KMS-11 (cell line): ENCODE data around the gene FAM227A.

Source experiments
- H2AFZ ChIP-seq: fragments of 200-600 bp; sonication (generic); 2 replicates; pipeline ENCODE4 v1.6.1; 2016; ENCODE audit warnings: antibody characterized with exemption, mixed run types, low read depth
- H3K27ac ChIP-seq: fragments of 200-600 bp; sonication (generic); 2 replicates; pipeline ENCODE4 v1.6.1; 2016; ENCODE audit warnings: mild to moderate bottlenecking, mixed run types
- H3K27me3 ChIP-seq: fragments of 200-600 bp; sonication (generic); 2 replicates; pipeline ENCODE4 v1.6.1; 2017; ENCODE audit warnings: mild to moderate bottlenecking, low read depth, mixed run types, moderate library complexity; ENCODE audit not compliant: insufficient read depth
- H3K36me3 ChIP-seq: fragments of 200-600 bp; sonication (generic); 2 replicates; pipeline ENCODE4 v1.6.1; 2017; ENCODE audit warnings: mild to moderate bottlenecking, mixed run types; ENCODE audit not compliant: insufficient read depth
- H3K4me1 ChIP-seq: fragments of 200-600 bp; sonication (generic); 2 replicates; pipeline ENCODE4 v1.6.1; 2016; ENCODE audit warnings: mild to moderate bottlenecking, low read depth, mixed run types; ENCODE audit not compliant: poor library complexity, severe bottlenecking
- H3K4me2 ChIP-seq: fragments of 200-600 bp; sonication (generic); 2 replicates; pipeline ENCODE4 v1.7.0; 2016; ENCODE audit warnings: mild to moderate bottlenecking, mixed run types
- H3K4me3 ChIP-seq: fragments of 200-600 bp; sonication (generic); IDR thresholded peaks from 2 replicates; pipeline ENCODE4 v1.6.1; 2017; ENCODE audit warnings: low read depth, low read length, mixed read lengths; ENCODE audit not compliant: insufficient read depth
- H3K79me2 ChIP-seq: fragments of 200-600 bp; sonication (generic); 2 replicates; pipeline ENCODE4 v1.6.1; 2016; ENCODE audit warnings: low read depth, mixed run types; ENCODE audit not compliant: insufficient read depth
- H3K9ac ChIP-seq: fragments of 200-600 bp; sonication (generic); 2 replicates; pipeline ENCODE4 v1.6.1; 2016; ENCODE audit warnings: mild to moderate bottlenecking, mixed run types
- H4K20me1 ChIP-seq: fragments of 200-600 bp; sonication (generic); 2 replicates; pipeline ENCODE4 v1.6.1; 2016; ENCODE audit warnings: mild to moderate bottlenecking, mixed run types; ENCODE audit not compliant: insufficient read depth
- TF ChIP-seq, protein P1 (sequence below): fragments of 200-600 bp; sonication (generic); conservative IDR thresholded peaks from 2 replicates; pipeline ENCODE4 v1.6.1; 2017; ENCODE audit warnings: low read depth, mild to moderate bottlenecking, antibody characterized with exemption, low read length, moderate library complexity, mixed read lengths

FAM227A gene

DNA sequence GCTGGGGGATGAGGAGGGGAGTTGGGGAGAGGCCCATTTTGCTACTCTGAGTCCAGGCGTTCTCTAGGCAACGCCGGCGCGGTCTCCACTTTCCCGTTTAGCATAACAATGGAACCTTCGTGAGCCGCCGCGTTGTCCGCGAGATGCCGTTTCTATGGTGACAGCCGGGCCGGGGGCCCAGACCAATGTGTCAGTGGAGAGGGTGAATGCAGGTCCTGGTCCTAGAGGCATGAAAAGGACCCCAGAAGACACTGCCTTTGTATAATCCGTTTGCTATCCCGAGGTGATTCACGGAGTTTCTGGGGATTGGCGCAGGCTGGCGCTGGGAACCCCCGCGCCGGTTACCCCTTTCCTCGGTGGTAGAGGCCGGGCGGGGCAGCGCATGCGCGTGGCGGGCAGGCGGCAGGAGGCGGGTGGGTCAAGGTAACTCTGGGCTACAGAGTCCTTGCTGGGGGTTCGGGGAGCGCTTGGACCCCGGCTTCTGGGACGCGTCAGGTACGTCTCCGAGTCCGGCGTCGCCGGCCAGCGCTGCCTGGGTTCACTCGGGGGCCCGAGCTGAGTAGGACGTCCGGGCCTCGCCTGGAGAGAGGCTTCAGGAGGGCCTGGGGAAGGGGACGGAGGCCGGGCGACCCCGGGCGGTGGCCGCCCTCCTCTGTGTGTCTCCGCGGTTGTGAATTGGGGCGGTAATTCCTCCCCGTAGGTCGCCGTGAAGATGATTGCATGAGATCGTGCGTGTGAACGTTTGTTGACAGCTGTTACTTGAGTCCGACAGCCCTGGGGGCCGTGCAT, at the start of gene FAM227A, which contains the start of gene CBY1:
Gene FAM227A (minus strand): TSS at position 137 of the 789 bp plus-strand sequence. CDS start 6,224 bp downstream, outside the sequence.
Gene CBY1 (plus strand): TSS at position 383 of the 789 bp plus-strand sequence. CDS start 11,417 bp downstream, outside the sequence.
- Histone ChIP-seq H2AFZ (peak within 1 kb of the TSS; percentile 86), H3K36me3 (no peaks in the 10 kb centered on the region), H3K27ac (peak within 1 kb of the TSS; percentile 83)

DNA sequence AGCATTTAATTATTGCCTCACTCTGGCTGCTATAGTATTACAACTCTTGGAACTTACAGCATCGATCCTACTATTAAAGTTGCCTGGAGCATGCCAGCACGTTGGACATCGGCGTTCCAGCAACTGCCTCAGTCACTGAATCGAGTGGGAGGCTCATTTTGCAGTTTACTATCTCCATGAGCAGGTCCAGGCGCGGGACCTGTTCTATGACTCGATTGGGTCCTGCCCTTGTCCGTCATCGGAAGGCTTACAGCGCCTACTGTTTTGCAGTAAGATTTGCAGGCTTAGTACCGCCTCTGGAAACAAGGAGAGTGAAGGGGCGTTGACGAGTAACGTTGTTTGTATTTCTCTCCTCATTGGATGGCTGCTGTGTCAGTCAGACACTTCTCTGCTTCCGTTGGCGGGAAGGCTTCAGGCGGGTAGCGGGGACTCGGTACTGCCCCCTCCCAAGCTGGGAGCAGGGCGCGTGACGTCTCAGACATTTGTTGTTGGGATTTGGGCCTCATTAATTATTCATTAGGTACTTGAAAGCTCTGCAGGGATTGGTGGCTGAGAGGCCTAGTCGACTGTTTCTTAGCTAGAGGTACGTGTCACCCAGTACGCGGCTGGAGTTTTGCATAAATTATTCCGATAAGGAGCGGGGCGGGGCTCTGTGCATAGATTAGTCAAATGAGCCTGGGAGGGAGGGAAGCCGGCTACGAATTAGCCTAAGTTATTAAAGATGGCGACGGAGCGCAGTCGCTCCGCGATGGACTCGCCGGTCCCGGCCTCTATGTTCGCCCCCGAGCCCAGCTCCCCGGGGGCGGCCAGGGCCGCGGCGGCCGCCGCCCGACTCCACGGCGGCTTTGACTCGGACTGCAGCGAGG, 49.3 kb upstream of the FAM227A start, which contains the start of gene GTPBP1:
Gene GTPBP1 (plus strand): TSS at position 710 of the 866 bp plus-strand sequence. CDS start 12 bp downstream, at position 722.
- no peaks in the 10 kb centered on the region for H3K27me3 ChIP-seq
- H3K79me2 ChIP-seq: peaks cover 44% of the 10 kb centered on the region
- H4K20me1 ChIP-seq: no peaks in the 10 kb centered on the region; the same call in 1 of the 2 replicates
- H3K4me2 ChIP-seq: peak within 1 kb of the TSS; percentile 97
- peak within 1 kb of the TSS; percentile 93 for H3K27ac ChIP-seq
- peak within 1 kb of the TSS; percentile 48 for H3K4me3 ChIP-seq
- TF ChIP-seq, protein P1, sequence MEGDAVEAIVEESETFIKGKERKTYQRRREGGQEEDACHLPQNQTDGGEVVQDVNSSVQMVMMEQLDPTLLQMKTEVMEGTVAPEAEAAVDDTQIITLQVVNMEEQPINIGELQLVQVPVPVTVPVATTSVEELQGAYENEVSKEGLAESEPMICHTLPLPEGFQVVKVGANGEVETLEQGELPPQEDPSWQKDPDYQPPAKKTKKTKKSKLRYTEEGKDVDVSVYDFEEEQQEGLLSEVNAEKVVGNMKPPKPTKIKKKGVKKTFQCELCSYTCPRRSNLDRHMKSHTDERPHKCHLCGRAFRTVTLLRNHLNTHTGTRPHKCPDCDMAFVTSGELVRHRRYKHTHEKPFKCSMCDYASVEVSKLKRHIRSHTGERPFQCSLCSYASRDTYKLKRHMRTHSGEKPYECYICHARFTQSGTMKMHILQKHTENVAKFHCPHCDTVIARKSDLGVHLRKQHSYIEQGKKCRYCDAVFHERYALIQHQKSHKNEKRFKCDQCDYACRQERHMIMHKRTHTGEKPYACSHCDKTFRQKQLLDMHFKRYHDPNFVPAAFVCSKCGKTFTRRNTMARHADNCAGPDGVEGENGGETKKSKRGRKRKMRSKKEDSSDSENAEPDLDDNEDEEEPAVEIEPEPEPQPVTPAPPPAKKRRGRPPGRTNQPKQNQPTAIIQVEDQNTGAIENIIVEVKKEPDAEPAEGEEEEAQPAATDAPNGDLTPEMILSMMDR: peak; percentile 25; the same call in 1 of the 2 replicates
- peaks cover 36% of the 10 kb centered on the region for H3K4me1 ChIP-seq
- 0 out of 2 replicates have a peak, but pooled peaks cover 3% of the 10 kb centered on the region for H3K36me3 ChIP-seq
- peak within 1 kb of the TSS; percentile 88 for H3K9ac ChIP-seq
- peak within 1 kb of the TSS; percentile 86 for H2AFZ ChIP-seq

More for the DNA sequence above, at the start of gene FAM227A, which contains the start of gene CBY1:
- Histone ChIP-seq H3K9ac (peak within 1 kb of the TSS; percentile 90), H3K4me1 (peaks cover 17% of the 10 kb centered on the region), H3K79me2 (no peaks in the 10 kb centered on the region; the same call in 1 of the 2 replicates), H4K20me1 (no peaks in the 10 kb centered on the region), H3K27me3 (no peaks in the 10 kb centered on the region), H3K4me2 (peak within 1 kb of the TSS; percentile 70), H3K4me3 (peak within 1 kb of the TSS; percentile 75)
- TF ChIP-seq, protein P1: no peak

DNA sequence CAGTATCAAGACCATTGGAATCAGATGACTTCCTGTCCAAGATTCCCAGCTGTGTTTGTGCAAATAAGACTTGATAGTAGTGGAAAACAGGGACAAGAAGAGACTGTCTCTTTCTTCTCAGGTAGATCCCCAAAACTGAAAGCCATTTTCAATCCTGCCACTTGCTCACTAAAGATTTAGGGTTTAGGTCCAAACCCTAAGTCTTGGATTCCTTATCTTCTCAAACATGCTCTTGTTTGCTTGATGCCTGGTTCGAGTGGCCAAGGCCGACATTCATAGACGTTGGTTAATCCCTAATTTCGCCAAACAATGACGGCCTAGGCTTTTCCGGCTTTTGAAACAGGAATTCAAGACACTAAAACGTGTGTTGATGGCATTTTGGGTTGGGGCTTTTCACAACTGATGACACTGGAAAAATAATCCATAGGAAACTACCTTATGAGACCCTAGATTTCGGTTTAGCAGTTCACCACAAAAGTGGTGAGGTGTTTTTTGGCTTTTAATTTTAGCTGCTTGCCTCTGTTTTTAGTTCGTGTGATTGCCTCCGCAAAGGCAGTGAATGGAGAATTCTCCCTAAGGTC, 48.6 kb upstream of the FAM227A start:
- Histone ChIP-seq H3K9ac (peak overlapping the region; percentile 83), H3K79me2 (peaks cover 40% of the 10 kb centered on the region), H3K27me3 (no peaks in the 10 kb centered on the region), H3K27ac (peak overlapping the region; percentile 93), H3K4me1 (peaks cover 33% of the 10 kb centered on the region), H3K4me2 (peak overlapping the region; percentile 97), H3K4me3 (no peak overlapping the region), H4K20me1 (no peaks in the 10 kb centered on the region; the same call in 1 of the 2 replicates), H3K36me3 (no peaks in the 10 kb centered on the region), H2AFZ (peak overlapping the region; percentile 86)
- TF ChIP-seq, protein P1: no peak
